Activated CD8-positive, alpha-beta memory T cell treated with anti-CD3 and anti-CD28 coated beads for 1 hour (primary cell): Measurements from ENCODE around the gene MYH14.

Source experiments
- DNase-seq, 2 donors: peaks; one replicate each; pipeline ENCODE4 v3.0.0-alpha.2; 2020; ENCODE audit warnings: low read depth in 1 of 2; ENCODE audit errors: extremely low read depth in 1 of 2

The MYH14 gene

GRCh38 chr19:50255115-50255514 is 51.7 kb downstream of the MYH14 start:
- DNase-seq = no peak

GRCh38 chr19:50257141-50257540 is 53.7 kb downstream of the MYH14 start:
- no peak for DNase-seq

- DNase-seq = no peak
Observed at GRCh38 chr19:50258918-50259372, 55.5 kb downstream of the MYH14 start.

GRCh38 chr19:50261446-50261970 is 58.1 kb downstream of the MYH14 start:
- no peak for DNase-seq

- no peak for DNase-seq
Observed at GRCh38 chr19:50263176-50263575, 59.8 kb downstream of the MYH14 start.

GRCh38 chr19:50264483-50265186 is 61.2 kb downstream of the MYH14 start:
- DNase-seq = no peak

- no peak for DNase-seq
Observed at GRCh38 chr19:50266041-50266440, 62.6 kb downstream of the MYH14 start.

GRCh38 chr19:50266896-50267295 is 63.5 kb downstream of the MYH14 start:
- DNase-seq = no peak

- DNase-seq = no peak
Observed at GRCh38 chr19:50268041-50268440, 64.6 kb downstream of the MYH14 start.

- DNase-seq = no peak
Observed at GRCh38 chr19:50268501-50268900, 65.1 kb downstream of the MYH14 start.

- DNase-seq = no peak
Observed at GRCh38 chr19:50269653-50270052, 66.2 kb downstream of the MYH14 start.

- DNase-seq = no peak
Observed at GRCh38 chr19:50272263-50272897, 69.0 kb downstream of the MYH14 start.

GRCh38 chr19:50273821-50274220 is 70.4 kb downstream of the MYH14 start:
- no peak for DNase-seq

GRCh38 chr19:50275577-50276368 is 72.4 kb downstream of the MYH14 start:
- DNase-seq = no peak

- no peak for DNase-seq
Observed at GRCh38 chr19:50276370-50277063, 73.1 kb downstream of the MYH14 start.

- no peak for DNase-seq
Observed at GRCh38 chr19:50277966-50278580, 74.7 kb downstream of the MYH14 start.

- DNase-seq = no peak
Observed at GRCh38 chr19:50280074-50280473, 76.7 kb downstream of the MYH14 start.

GRCh38 chr19:50280983-50281382 is 77.6 kb downstream of the MYH14 start:
- DNase-seq = no peak

- DNase-seq = no peak
Observed at GRCh38 chr19:50281491-50281890, 78.1 kb downstream of the MYH14 start.

GRCh38 chr19:50285833-50286232 is 82.4 kb downstream of the MYH14 start:
- DNase-seq = no peak
